AG04449 (cell line): ENCODE results near the gene AHR.

Experiments
- CTCF ChIA-PET: fragments of 350-600 bp; formaldehyde crosslinking; extraction: SDS; loops from one replicate; lab custom pipeline; 2021; ENCODE audit warnings: antibody characterized with exemption; lab: Yijun Ruan, JAX
- POLR2A ChIA-PET: fragments of 400-600, 350-600 bp; formaldehyde crosslinking; extraction: SDS; loops from one replicate; lab custom pipeline; 2020; ENCODE audit warnings: antibody characterized with exemption, inconsistent platforms; lab: Yijun Ruan, JAX
- DNase-seq: peaks from one replicate; pipeline ENCODE4 v3.0.0-alpha.2; 2010; ENCODE audit warnings: low read depth, low spot score
- H3K4me3 ChIP-seq: 2 replicates; pipeline ENCODE4 v1.5.1; 2011; ENCODE audit warnings: low read depth, mild to moderate bottlenecking, control low read depth, low read length
- TF ChIP-seq, protein P1 (sequence below): IDR thresholded peaks from one replicate; pipeline ENCODE4 v1.5.1; 2011; ENCODE audit warnings: mild to moderate bottlenecking, moderate library complexity, low read length, control low read depth, inconsistent platforms; ENCODE audit not compliant: insufficient read depth; ENCODE audit errors: missing control alignments

Gene AHR

DNA sequence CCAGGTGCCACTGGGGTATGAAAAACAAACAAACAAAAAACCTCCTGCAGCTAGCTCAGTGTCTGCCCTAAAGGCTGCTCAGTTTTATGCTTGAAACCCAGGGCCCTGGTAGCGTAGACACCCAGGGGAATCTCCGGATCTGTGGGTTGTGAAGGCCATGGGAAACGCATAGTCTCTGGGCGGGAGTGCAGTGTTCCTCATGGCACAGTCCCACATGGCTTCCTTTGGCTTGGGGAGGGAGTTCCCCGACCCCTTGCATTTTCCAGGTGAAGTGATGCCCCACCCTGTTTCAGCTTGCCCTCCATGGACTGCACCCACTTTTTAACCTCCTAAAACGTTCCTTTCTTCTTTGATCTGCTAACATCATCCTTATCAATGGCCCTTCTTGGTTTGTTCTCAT lies 56.0 kb downstream of the AHR start:
- ChIA-PET POLR2A (no interaction called here), CTCF (no interaction called here)
- TF ChIP-seq, protein P1, sequence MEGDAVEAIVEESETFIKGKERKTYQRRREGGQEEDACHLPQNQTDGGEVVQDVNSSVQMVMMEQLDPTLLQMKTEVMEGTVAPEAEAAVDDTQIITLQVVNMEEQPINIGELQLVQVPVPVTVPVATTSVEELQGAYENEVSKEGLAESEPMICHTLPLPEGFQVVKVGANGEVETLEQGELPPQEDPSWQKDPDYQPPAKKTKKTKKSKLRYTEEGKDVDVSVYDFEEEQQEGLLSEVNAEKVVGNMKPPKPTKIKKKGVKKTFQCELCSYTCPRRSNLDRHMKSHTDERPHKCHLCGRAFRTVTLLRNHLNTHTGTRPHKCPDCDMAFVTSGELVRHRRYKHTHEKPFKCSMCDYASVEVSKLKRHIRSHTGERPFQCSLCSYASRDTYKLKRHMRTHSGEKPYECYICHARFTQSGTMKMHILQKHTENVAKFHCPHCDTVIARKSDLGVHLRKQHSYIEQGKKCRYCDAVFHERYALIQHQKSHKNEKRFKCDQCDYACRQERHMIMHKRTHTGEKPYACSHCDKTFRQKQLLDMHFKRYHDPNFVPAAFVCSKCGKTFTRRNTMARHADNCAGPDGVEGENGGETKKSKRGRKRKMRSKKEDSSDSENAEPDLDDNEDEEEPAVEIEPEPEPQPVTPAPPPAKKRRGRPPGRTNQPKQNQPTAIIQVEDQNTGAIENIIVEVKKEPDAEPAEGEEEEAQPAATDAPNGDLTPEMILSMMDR: no peak
- no peak for DNase-seq
- no peak overlapping the region for H3K4me3 ChIP-seq

DNA sequence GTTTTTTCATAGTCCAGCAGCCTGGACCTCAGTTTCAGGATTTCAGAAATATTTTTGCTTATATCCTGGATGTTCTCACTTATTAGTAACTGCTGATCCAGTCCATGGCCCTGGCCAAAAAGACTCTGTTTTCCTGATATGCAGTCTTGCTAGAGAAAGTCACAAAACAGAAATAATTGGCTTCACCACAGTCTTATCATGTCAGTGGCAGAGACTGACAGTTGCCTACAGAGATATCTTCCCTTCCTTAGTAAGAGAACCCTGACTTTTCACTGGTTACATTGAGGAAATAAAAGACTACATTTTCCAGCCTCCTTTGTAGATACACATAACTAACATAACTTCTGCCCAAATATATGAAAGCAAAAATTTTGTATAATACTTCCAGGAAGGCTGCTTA lies 56.6 kb downstream of the AHR start:
- TF ChIP-seq, protein P1: no peak
- POLR2A ChIA-PET: no interaction called here
- CTCF ChIA-PET: no interaction called here

GRCh38 chr7:17357952-17358351 lies 59.5 kb downstream of the AHR start:
- ChIA-PET POLR2A (no interaction called here), CTCF (no interaction called here)
- no peak overlapping the region for H3K4me3 ChIP-seq
- TF ChIP-seq, protein P1: no peak
- DNase-seq: no peak

More for the DNA sequence above, 56.6 kb downstream of the AHR start:
- DNase-seq: no peak
- H3K4me3 ChIP-seq: no peak overlapping the region

DNA sequence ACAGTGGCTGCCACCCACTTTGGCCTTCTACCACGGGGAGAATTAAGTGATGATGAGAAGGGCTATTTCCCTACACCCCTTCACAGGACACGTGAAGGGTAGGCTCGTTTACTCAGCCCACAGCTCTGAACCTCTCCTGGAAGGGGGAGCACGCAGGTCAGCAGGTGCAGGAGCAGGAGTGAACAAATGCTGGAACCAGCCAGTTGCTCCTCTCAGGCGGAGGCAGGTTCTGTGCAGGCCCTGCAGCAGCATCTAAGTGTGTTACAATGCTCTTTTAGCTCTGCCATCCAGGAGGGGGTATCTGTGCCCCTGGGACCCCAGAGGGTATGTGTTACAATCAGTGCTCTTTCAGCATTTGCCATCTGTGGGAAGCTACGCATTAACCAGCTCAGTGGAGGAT lies 61.2 kb downstream of the AHR start:
- H3K4me3 ChIP-seq: no peak overlapping the region
- DNase-seq: no peak
- CTCF ChIA-PET: no interaction called here
- TF ChIP-seq, protein P1: no peak
- POLR2A ChIA-PET: no interaction called here

DNA sequence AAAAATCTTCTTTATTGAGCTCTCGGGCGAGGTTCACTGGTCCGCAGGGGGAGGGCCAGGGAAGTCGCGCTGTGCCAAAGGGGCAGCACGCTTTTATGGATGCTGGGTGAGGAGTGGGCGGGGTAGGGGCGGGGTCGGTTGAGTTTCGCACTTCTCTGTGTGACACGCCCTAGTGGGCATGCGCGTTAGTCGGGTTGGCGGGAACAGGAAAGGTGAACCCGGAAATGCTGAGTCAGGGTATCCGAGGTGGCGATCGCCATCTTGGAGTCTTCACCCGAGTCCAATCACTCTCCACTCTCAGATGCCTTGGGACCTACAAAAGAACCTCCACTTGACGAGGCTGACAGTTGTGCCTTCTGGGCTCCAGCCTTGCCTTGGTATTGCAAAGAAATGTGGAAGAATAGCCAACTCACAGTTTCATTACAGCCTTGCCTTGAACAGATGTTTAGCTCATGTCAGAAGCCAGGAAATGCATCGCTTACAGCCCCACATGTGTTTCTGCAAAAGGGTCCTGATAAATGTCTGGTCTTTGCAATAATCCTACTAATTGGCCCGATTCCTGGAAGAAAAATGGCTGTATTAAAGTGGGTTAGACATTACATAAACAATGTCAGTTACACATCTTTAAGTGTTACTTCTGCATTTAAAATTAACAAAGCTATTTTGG lies 64.1 kb downstream of the AHR start:
- no peak for DNase-seq
- TF ChIP-seq, protein P1: no peak
- ChIA-PET CTCF (interaction anchor here (1.5 kb wide), 1 partner anchor 8 kb away, joined by 3 read pairs; no protein-coding TSS in a partner anchor), POLR2A (no interaction called here)
- no peak overlapping the region for H3K4me3 ChIP-seq

GRCh38 chr7:17364671-17365070 lies 66.2 kb downstream of the AHR start:
- CTCF ChIA-PET: interaction anchor here (1.0 kb wide), 1 partner anchor 56 kb away, joined by 3 read pairs; no protein-coding TSS in a partner anchor
- H3K4me3 ChIP-seq: no peak overlapping the region
- POLR2A ChIA-PET: no interaction called here
- TF ChIP-seq, protein P1: no peak
- DNase-seq: no peak
